ENCODE results near the gene KIAA0513. TPM values are rescaled to one million over a fixed set of nuclear protein-coding genes. Genes with fewer than 3 reads are reported as not detected.

Gene KIAA0513
- total RNA-seq, 4 donors from 2014 or later: 14.8 to 43.4 (median 28.5) TPM

DNA sequence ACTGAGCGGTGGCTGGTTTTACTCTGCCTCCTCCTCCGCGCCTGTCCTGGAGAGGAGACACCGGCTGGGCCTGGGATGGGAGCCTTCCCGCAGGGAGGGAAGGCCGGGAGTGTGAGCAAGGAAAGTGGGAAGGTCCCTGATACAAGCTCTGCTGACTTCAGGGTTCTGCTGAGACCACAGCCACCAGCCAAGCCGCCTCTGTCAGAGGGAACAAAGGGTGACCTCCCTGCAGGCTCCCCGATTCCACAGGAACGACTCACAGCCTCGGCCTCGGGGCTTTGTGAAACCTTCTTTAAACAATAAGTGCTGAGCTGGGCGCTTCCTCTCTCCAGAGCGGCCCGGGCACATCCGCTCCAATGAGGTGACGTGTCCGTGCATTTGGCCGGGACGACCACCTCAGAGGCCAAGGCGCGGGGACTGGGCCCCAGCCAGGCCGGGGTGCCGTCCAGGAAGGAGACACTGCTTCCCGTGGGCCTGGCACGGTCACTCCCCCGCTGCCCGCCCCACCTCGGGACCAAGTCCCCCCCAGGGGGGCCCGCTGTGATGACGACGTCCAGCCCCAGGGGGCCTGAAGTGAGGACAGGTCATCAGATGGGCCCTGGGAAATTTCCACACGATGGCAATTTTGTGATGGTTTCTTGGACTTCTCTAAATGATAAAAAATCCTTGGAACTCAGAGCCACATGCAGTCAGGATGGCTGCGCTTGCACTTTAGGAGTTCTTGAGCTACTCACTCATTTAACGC lies 96.5 kb downstream of the KIAA0513 start:
- Histone ChIP-seq H3K4me3 (no peak overlapping the region), H3K4me1 (peaks cover 0 to 28% (median 8%) of the 10 kb centered on the region in 3 donors), H3K27ac (peak overlapping the region in 3 of 4 donors; percentile 41 to 56 (median 49)), H3K36me3 (no peaks in the 10 kb centered on the region), H3K9me3 (no peaks in the 10 kb centered on the region), H3K27me3 (no peaks in the 10 kb centered on the region)
- 67 to 85% methylated on average over 3 of the region's 34 CpGs for WGBS, 2 donors (ENCODE audit: low coverage in 1 of 2)
- ATAC-seq: peak; percentile 54
- TF ChIP-seq EP300 (IDR thresholded peaks at IDR 0.05): no peak
- no peak for TF ChIP-seq POLR2AphosphoS5 (IDR thresholded peaks at IDR 0.05)
- TF ChIP-seq, protein P1, sequence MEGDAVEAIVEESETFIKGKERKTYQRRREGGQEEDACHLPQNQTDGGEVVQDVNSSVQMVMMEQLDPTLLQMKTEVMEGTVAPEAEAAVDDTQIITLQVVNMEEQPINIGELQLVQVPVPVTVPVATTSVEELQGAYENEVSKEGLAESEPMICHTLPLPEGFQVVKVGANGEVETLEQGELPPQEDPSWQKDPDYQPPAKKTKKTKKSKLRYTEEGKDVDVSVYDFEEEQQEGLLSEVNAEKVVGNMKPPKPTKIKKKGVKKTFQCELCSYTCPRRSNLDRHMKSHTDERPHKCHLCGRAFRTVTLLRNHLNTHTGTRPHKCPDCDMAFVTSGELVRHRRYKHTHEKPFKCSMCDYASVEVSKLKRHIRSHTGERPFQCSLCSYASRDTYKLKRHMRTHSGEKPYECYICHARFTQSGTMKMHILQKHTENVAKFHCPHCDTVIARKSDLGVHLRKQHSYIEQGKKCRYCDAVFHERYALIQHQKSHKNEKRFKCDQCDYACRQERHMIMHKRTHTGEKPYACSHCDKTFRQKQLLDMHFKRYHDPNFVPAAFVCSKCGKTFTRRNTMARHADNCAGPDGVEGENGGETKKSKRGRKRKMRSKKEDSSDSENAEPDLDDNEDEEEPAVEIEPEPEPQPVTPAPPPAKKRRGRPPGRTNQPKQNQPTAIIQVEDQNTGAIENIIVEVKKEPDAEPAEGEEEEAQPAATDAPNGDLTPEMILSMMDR (IDR thresholded peaks at IDR 0.05): no peak
- TF ChIP-seq POLR2A (IDR thresholded peaks at IDR 0.05): no peak

DNA sequence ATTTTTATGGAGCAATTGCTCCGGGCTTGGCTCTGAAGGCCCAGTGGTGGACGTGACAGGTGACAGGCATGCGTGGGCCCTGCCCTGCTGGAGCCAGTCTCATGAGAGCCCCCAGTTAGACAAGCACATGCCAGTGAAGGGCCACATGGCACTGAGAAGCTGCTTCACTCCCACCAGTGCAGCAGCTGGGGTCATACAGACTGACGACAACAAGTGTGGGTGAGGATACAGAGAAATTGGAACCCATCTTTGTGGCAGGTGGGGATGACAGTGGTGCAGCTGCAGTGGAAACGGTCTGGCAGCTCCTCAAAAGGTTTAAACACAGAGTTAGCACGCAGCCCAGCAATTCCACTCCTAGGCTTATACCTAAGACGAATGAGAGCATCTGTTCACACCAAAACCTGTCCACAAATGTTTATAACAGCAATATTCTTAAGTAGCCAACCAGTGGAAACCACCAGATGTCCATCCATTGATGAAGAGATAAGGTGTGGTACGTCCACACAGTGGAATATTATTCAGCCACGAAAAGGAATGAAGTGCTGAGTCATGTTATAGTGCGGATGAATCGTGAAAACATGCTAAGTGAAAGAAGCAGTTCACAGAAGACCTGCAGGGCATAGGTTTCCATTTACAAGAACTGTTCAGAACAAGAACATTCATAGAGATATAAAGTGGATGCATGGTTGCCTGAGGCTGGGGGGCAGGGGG lies 97.2 kb downstream of the KIAA0513 start:
- H3K4me1 ChIP-seq: peaks cover 0 to 35% (median 12%) of the 10 kb centered on the region in 3 donors
- TF ChIP-seq POLR2AphosphoS5 (IDR thresholded peaks at IDR 0.05): no peak
- no peak for ATAC-seq
- peak overlapping the region in 3 of 4 donors; percentile 41 to 56 (median 49) for H3K27ac ChIP-seq
- H3K4me3 ChIP-seq: no peak overlapping the region
- 90 to 97% methylated on average over 6 of the region's 11 CpGs for WGBS, 2 donors (ENCODE audit: low coverage in 1 of 2)
- no peaks in the 10 kb centered on the region for H3K36me3 ChIP-seq
- no peaks in the 10 kb centered on the region for H3K9me3 ChIP-seq
- H3K27me3 ChIP-seq: no peaks in the 10 kb centered on the region

DNA sequence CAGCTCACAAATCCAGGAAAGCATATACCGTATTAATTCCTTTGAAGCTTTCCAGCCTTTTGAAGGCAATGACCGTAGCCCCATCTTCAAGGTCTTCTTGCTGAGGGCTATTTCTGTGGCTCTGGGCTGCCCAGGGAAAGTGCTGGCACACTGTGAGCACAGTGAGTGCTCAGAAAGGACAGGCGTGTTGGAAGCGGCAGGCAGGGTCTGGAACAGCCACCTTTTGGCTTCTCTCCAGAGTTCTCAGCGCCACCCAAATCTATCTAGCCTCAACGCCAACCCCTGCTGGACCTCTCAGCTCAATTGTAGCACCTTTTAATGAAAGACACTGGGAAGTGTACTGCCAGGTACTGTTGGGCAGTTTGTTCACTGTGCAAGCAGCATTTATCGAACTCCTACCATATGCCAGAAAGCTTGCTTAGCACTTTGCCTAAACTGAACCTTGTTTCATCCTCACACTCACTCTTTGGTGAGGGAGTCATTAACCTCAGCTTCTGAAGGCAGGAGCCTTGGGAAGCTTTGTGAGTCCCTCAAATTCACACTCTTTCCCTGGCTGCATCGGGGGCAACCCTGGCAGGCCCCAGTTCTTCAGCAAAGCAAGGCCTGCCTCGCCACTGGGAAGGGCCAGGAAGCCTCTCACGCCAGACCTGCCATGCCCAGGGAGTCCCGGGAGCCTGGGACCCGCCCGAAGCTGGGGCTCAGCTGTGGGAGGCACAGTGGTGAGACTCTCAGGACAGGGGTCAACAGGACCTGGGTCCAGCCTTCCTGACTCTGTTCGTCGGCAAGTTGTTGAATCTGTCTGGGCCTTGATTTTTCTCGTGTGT lies 98.2 kb downstream of the KIAA0513 start:
- TF ChIP-seq EP300 (IDR thresholded peaks at IDR 0.05): no peak
- no peak for TF ChIP-seq POLR2A (IDR thresholded peaks at IDR 0.05)
- TF ChIP-seq POLR2AphosphoS5 (IDR thresholded peaks at IDR 0.05): no peak
- TF ChIP-seq, protein P1 (IDR thresholded peaks at IDR 0.05): no peak
- WGBS, 2 donors (ENCODE audit: low coverage in 1 of 2): 78 to 91% methylated on average over 4 to 8 of the region's 16 CpGs
- Histone ChIP-seq H3K27me3 (no peaks in the 10 kb centered on the region), H3K4me1 (peaks cover 2 to 45% (median 22%) of the 10 kb centered on the region in 3 donors), H3K36me3 (no peaks in the 10 kb centered on the region), H3K27ac (peak overlapping the region in 1 of 4 donors; percentile 31), H3K9me3 (no peaks in the 10 kb centered on the region), H3K4me3 (no peak overlapping the region)
- ATAC-seq: no peak

DNA sequence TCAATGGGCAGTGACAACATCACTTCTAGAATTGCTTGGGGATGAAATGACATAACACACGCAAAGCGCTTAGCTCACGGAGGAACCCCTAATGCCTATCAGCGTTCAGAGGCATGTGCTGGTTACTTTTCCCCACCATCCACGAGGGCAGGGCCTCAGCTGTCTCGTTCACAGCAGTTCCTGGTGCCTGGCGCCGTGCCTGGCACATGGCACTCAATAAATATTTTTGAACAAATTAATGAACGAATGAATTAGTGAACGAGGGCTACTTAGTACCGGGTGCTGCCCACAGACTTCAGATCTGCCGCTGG lies 98.8 kb downstream of the KIAA0513 start:
- no peaks in the 10 kb centered on the region for H3K9me3 ChIP-seq
- H3K4me3 ChIP-seq: no peak overlapping the region
- peak overlapping the region in 3 of 4 donors; percentile 43 to 65 (median 57) for H3K27ac ChIP-seq
- TF ChIP-seq POLR2A (IDR thresholded peaks at IDR 0.05): no peak
- no peak for TF ChIP-seq EP300 (IDR thresholded peaks at IDR 0.05)
- TF ChIP-seq, protein P1 (IDR thresholded peaks at IDR 0.05): no peak
- TF ChIP-seq POLR2AphosphoS5 (IDR thresholded peaks at IDR 0.05): no peak
- H3K4me1 ChIP-seq: peaks cover 2 to 51% (median 28%) of the 10 kb centered on the region in 3 donors
- 69 to 77% methylated on average over 8 to 10 of the region's 12 CpGs for WGBS, 2 donors (ENCODE audit: low coverage in 1 of 2)
- no peaks in the 10 kb centered on the region for H3K36me3 ChIP-seq
- ATAC-seq: no peak
- H3K27me3 ChIP-seq: no peaks in the 10 kb centered on the region
